GM19043 (cell line): Measurements from ENCODE around the gene TMEM98.
"Not testable (repeated sequence)": the region's sequence is repeated elsewhere in the genome, so short reads cannot be mapped to it uniquely, and the experiment has no call there.

Experiments
- ATAC-seq: cut with Tn5 transposase; IDR thresholded peaks from one replicate; pipeline ENCODE4 v1.9.1; 2021; ENCODE audit warnings: low read depth; ENCODE audit not compliant: unreplicated experiment

Gene TMEM98, protein sequence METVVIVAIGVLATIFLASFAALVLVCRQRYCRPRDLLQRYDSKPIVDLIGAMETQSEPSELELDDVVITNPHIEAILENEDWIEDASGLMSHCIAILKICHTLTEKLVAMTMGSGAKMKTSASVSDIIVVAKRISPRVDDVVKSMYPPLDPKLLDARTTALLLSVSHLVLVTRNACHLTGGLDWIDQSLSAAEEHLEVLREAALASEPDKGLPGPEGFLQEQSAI

DNA sequence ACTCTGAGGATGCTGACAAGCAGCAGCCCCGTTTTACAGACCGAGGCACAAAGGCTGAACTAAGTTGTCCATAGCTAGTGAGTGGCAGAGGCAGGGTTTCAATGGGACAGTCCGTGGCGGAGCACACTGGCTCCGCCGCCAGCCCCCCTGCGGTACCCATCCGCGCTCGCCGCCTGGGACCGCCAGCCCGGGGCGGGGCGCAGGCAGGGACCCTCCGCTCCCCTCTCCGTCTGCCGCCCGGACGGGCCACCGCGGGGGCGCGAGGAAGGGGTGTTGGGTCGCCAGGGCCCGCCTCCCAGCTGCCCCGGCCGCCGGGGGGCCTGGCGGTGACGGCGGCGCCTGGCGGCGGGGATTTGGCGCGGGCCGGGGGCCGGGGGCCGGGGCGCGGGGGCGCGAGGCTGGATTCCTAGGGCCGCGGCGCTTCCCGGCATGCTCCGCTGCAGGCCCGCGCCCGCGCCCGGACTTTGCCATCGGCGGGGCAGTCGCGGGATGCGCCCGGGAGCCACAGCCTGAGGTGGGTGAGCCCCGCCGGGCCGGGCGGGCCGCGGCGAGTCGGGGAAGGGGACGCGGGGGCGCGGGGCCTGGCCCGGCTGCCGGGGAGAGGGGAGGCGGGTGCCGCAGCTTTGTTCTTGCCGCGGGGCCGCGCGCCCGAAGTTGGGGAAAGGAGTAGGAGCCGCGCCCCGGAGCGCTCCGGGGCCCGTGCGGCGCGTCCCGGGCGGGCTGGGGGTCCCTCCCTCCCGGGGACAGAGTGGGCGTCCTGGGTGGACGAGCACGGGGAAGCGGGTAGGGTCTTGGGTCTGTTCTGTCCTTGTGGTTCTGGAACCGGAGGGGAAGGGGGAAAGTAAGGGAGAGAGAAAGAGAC is at the start of gene TMEM98:
Gene TMEM98, plus strand, starts transcription at position 430 of the 862 bp plus-strand sequence. CDS start 3,376 bp downstream, outside the sequence.
- ATAC-seq: no peak

DNA sequence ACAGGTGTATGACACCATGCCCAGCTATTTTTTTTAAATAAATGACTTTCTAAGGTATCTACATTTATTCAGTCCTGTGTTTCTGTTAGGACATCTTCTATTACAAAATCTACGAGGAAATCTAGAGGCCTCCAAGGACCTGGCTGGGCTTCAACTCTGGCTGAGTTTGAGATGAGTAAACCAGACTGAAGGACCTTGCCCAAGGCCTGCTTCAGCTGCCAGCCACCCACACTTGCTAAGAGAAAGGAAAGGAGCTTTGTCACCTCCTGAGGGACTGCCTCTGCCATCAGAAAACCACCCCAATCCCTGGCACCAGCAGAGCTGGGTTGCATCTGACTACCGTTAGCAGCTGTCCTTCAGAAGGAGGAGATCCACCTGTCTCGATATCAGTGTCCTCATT is 49.7 kb upstream of the TMEM98 start:
- ATAC-seq: no peak

DNA sequence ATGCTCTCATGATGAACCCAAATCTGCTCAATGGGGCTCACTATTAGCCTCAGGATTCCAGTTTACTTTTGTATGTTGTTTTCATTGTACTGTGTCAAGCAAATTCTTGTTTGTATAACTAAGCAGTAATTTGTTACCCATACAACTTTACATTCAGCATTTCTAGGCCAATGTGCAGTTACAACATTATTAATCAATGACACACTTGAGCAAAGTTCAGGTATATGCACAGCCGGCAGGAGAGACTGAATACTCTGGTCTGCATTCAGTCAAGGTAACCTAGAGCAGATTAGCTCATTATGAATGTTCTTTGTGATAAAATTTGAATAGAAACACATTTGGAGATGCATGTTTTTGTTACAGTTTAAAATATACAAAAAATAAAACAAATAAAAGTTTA is 48.8 kb upstream of the TMEM98 start:
- ATAC-seq: no peak

DNA sequence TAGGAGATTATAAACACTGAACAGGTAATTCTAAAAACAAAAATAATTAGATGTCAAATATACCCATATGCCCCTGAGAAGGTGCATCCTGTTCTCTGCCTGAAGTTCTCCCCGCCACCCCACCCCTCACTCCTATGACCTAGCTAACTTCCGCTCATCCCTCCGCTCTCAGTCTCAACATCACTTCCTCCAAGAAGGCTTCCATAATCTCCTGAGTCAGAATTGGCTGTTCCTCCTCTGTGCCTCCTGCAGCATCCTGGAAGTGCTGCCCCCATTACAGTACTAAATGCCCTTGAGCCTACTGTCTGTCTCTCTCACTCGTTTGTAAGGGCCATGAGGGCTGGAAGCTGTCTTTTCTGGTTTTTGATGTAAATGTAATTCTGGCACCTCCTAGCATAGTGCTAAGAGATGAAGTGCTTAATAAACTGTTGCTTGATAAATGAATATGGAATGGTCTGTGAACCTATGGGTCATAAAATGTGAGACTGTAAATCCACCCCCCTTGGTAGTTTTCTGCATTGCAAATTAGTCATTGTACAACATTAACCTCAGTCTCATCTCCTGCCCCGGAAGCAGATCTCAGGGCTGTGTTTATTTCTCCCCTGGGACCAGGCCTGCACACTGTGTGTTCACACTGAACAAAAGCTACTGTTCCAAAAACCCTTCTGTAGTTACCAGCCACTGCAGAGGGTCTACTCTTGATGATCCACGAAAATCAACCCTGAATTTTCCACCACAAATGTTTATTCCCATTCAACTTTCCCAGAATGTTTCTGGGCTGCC is 47.1 kb upstream of the TMEM98 start:
- no peak for ATAC-seq

DNA sequence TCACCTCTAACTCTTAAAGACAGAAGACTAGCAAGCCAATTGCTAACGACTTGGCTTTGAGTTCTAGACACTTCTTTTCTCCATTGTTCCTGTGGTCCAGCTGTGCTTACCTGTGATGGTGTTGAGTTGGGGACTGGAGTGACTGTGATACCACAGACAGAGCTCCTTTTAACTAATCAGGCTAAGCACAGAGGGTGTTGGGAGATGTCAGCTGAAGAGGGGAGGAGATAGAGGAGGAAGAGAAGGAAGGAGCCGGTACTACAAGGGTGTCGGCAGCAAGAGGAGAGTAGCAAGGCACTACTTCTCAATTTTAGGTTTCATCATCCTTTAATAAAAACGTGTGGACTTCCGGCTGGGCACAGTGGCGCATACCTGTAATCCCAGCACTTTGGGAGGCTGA is 45.9 kb upstream of the TMEM98 start:
- ATAC-seq: no peak

DNA sequence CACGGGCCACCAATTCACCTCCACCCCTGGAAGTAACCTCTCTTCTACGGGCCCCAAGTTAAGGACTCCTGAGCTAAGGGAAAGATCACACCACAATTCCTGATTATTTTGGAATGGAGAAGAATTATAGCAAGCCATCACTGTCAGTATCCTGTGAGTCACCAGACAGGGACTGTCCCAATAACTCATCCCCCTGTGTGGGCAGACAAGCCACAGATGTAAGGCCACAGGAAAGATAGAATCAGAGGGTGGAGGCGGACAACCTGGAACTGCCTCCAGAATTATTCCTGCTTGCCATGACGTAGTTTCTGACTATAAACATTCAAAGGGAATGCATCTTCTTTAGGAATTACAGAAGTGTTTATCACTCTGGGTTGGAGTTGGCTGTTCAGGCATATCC is 45.2 kb upstream of the TMEM98 start:
- ATAC-seq: no peak

DNA sequence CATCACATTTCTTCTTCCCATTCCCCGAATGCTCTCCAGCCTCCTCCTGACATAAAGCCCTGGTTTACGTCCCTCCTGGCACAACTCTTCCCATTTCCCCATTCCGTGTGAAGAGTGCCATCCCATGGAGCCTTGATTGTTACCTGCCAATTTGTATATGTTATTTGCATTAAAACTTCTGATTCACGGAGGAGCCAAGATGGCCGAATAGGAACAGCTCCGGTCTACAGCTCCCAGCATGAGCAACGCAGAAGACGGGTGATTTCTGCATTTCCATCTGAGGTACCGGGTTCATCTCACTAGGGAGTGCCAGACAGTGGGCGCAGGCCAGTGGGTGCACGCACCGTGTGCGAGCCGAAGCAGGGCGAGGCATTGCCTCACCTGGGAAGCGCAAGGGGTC is 41.0 kb upstream of the TMEM98 start:
- ATAC-seq: not testable (repeated sequence)

DNA sequence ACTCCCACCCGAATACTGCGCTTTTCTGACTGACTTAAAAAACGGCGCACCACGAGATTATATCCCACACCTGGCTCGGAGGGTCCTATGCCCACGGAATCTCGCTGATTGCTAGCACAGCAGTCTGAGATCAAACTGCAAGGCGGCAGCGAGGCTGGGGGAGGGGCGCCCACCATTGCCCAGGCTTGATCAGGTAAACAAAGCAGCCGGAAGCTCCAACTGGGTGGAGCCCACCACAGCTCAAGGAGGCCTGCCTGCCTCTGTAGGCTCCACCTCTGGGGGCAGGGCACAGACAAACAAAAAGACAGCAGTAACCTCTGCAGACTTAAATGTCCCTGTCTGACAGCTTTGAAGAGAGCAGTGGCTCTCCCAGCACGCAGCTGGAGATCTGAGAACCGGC is 40.5 kb upstream of the TMEM98 start:
- ATAC-seq: not testable (repeated sequence)

DNA sequence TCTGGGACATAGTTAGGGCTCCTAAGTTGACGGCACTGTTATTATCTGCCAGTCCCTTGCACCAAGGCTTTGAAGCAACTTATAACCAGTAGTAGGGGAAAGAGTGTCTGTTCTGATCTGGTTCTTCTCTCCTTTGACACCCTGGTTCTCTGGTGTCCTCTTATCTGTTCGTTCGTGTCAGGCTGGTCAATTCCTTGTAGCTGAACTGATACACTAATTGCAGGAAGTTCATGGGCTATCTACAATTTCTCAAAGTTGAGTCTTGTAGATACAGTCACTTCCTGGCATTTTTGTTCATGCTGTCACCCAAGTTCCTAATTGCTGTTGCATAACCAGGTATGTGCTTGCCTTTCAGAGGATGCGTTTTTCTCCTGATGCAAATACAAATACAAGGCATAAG is 33.7 kb upstream of the TMEM98 start:
- ATAC-seq: no peak

DNA sequence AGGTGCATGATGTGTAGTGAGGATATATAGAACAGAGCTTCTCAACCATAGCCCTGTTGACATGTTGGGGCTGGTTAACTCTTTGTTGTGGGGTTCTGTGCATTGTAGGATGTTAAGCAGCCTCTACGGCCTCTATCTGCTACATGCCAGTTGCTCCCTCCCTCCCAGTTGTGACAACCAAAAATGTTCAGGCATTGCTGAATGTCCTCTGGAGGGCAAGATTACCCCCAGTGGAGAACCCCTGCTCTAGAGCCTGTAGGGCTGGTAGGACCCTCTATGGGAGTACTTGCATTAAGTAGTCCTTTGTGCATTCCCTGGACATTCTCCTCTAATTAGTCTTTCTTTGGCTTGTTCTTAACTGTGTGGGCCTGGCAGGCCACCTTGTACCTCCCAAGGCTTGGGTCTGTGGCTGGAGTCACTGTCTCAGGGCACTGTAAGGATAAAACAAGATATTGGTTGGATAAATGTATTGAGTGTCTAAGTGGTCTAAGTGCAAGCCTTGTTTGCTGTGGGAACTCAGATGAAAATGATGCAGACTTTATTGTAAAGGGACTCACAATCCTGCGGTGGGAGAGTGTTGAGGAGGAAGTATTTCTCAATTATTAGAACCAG is 31.2 kb upstream of the TMEM98 start:
- no peak for ATAC-seq

DNA sequence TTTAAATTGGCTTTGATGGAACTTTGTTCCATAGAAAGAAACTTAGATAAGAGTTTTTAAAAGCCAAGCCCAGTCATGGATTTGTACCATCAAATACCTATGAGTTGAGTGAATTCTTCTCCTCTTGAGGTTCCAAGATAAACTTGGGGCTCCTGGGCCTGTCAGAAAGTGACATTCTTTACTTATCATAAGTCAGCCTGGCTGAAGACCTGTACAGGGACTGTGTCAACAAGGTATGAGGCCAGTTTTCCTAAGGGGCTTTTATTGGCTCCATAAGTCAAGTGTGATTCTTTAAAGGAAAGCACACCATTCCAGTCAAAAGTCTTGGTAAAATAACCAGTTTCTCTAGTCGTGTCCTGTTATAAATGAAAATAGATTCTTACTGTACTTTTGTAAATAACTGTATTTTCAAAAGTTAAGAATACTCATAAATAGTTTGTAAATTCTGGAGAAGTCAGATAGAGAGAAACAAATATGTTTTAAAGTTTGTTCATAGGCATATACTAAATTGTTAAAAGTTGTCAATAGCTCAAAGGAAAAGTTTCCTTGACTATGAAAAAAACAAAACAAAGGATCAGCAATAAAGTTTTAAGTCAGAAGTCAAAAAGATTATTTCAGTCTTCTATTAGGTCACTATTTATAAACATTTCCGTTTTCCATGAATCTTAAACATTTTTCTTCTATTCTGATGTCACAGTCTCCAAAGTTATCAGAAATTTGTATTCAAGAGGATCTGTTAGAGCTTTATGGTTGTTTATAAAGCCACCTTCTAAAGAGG is 28.5 kb upstream of the TMEM98 start:
- no peak for ATAC-seq

DNA sequence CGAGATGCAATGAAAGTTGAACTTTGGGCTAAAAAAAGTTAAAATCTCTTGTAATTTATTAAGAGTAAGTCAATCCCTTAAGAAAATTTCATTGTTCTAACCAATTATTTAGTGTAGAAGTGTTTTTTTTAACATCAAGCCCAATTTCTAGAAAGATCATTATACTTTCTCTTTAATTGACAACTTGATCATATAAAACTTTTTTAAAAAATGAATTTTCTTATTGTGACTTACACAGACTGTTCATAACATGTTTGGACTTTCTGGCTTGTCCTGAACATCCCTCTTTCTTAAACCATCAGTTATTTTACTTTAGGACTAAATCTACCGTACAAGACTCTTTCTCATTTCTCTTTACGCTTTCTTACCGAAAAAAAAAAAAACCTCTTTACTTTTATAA is 26.2 kb upstream of the TMEM98 start:
- ATAC-seq: no peak

DNA sequence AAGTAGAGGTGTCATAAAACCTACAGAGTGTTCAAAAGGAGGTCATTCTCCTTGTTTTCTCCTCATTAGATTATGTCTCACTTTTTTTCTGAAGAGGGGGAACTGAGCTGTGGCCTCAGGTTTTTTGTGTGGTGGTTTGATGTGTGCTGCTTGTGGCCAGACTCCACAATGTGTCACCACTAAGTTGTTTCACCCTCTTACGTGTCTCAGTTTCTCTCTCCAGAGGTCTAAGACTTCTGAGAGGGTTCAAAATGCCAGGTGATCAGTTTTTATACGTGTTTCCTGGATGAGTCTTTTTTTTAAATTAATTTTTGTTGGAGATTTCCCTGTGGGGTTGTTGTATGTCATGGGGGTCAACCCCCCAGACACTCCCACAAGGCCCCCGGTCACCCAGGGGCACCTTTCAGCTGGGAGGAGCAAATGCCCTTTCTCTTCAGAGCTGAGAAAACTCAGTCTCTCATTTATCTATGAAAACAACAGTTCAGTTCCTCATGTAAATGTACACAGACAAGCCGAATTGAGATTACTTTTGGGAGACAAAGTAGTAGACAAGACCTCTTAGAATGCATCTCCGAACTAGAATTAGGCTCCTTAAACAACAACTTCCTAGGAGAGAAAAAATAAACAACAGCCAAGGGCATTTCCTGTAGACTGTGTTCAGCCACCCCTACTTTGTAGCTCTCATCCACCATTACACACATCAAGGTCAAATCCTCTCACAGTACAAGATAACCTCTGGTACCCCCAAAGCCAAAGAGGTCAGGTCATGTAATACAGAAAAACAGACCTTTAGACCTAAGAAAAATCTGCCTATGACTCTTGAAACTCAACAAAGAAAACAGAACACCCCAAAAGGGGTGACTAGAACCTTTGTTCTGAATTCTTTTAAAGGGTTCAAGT is 23.9 kb upstream of the TMEM98 start:
- ATAC-seq: no peak

DNA sequence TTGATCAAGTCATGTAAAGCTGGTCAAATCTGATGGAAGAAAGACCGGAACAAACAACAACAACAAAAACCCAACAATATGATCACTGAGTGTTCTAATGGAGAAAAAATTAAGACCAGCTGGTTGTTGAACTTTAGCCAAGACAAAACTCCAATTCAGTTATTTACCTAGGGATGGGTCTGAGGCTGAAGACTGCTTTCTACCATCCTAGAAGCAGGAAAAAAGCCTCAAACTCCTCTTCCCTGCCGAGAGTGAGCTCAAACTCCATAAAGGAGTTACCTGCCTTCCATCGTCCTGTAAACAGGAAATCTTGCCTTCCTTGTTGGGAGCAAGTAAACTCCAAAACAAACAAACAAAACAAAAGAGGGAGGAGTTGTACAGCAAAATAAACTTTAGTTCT is 23.1 kb upstream of the TMEM98 start:
- ATAC-seq: no peak

DNA sequence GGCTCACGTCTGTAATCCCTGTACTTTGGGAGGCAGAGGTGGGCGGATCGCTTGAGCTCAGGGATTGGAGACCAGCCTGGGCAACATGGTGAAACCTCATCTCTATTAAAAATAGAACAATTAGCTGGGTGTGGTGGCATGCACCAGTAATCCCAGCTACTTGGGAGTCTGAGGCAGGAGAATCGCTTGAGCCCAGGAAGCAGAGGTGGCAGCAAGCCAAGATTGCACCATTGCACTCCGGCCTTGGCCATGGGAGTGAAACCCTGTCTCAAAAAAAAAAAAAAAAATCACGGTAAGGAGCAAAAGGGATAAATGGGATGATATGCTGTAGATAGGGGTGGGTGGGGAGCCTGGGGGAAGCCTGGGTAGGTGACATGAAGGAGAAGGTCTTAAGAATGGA is 20.4 kb upstream of the TMEM98 start:
- ATAC-seq: no peak

DNA sequence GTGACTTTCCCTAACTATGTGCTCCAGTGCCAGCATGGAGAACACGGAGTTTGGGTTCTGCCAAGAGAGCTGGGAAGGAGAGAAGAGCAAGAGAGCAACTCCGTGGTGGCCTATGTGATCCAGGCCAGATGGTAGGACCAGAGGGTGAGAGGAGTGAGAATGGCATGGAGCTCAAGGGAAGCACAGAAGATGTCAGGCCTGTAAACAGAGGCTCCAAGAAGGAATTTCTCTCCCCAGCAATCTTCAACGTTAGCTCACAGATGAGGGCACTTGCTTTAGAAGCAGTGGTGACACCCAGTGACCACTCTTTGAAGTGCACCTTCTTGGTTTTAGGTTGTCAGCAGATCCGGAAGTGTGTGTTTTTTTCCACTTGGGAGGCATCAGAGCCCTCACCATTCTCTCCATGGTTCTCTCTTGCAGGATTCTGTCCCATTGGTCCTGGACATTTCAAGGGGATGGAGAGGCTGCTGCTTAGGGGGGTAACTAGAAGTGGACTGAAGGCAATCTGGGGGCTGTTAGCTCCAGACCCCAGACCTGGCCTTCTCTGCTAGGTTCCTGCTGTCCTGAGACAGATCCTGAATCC is 18.1 kb upstream of the TMEM98 start:
- peak; percentile 49 for ATAC-seq

DNA sequence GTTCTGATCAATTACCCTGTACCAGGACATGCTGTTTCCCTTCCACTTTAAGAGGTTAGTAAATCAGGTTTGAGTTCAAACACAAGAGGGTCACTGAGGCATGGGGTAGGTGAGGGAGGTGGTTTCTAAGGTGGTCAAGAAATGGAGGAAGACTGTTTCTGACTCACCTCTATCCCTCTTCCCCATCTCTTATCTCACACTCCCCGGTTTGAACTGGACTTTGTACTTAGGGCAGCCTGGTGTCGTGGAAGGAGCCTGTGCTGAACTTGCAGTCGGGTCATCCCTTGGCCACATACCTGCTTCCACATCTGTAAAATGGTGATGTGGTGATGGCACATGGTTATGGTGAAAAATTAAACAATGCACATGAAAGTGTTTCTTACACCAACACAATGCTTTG is 17.2 kb upstream of the TMEM98 start:
- ATAC-seq: no peak

DNA sequence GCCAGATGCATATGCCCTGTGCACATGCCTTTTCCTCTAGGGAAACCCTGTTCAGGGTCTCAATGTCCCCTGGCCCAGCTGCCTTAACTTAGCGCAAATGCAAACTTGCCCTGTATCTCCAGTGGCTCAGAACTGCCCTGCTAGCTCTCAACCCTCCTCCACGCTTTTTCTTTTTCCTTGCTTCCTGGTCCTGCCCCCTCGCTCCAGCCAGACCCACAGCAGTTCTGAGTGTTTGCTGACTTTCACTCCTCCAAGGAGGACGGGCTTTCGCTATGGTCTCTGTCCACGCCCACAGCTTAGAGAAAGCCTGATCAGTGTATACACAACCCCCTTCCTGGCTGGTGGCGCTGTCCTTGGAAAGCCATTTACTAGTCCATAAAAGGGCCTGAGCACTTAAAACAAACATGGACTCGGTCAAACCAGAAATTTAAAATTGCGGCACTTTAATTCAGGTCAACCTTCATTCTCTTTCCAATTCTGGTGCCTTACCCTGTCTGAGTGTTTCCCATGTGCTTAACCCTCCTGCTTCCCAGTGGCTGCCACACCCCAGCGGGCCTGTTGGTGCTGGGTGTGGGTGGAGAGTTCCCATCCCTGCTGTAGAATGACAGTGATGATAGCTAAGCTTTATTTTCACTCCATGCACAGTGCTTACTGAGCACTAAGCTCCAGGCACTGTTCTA is 15.6 kb upstream of the TMEM98 start:
- no peak for ATAC-seq
